Activated CD4-positive, alpha-beta T cell treated with anti-CD3 and anti-CD28 coated beads for 4 hours (primary cell): ENCODE measurements around the gene MCM3.

Experiments
- DNase-seq, 2 donors: peaks; one replicate each; pipeline ENCODE4 v3.0.0-alpha.2; 2020

The MCM3 gene

DNA sequence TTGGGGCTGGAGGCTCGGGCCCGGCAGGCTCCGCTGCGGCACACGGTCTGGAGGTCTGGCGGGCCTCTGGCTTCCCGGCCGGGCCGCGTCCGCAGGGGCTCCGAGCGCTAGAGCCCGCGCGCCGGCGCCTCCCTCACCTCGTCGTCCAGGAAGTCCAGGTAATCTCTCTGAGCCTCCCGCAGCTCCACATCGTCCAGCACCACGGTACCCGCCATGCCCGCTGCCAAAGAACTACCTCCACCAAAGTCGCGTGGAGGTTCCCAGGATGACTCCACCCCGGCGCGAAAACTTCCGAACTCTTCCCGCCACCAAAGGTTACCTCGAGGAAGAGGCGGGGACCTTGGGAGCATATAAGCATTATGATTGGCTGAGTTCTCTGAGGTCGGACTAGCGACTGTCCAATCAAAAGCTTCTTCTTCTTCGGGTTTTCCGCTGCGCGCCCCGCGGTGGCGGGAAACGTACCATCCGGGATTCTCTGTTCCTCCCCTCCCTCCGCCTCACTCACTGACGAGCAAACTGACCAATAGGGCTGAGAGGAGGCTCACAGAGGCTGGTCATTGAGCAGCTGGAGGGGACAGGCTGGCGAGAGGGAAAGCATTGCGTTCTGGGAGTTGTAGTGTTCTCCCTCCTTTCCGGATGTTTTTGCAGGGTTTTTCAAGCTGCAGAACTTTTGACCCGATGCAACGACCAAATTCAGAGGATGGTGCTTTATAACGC, at the start of gene MCM3:
Gene MCM3, minus strand, starts transcription at position 283 of the 717 bp plus-strand sequence. Its CDS starts 68 bp downstream, at position 215.
- peak; percentile 90 to 91 for DNase-seq

DNA sequence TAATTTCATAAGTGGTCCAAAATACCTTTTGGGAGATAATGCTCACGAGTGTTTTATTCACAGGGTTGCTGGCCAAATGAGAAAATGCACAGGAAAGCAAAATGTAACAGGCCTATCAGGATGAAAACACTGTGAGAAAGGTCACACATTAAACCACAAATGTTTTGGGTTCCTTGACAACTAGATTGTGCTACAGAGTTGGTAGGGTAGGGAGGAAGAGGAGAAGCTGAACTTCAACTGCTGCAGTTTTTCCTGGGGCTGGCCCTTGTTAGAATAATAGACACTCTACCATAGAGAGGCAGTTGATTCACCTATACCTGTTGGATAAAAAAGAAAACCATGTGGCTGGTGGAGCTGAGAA, 49.3 kb upstream of the MCM3 start:
- no peak for DNase-seq

DNA sequence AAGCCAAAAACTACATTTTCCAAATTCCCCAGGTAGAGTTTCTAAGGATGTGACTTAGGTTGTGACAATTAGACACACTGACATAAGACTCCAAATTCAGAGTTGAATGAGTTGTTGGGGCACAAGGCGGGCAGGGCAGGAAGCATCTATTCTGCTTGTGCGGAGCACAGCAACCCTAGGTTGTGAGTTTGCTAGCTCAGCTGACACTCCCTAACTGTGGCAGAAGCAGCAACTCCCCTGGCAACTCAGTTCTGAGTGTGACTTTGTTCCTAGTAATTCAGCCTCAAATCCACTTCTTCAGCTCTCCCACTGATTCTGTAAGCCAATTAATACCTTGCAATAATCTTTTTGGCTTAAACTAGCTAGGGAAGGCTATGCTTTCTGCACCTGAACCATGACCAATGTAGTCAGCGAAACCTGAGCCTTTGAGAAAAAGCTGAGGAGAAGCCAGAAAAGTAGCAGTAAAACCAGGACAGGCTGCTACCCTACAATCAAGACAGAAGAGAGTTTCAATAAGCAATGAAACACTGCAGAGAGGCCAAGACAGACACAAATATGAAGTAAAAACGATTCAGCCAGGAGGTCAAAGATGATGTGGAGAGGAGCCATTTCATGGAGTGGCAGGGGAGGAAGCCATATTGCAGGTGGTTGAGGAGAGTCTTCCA, 47.4 kb upstream of the MCM3 start:
- no peak for DNase-seq

DNA sequence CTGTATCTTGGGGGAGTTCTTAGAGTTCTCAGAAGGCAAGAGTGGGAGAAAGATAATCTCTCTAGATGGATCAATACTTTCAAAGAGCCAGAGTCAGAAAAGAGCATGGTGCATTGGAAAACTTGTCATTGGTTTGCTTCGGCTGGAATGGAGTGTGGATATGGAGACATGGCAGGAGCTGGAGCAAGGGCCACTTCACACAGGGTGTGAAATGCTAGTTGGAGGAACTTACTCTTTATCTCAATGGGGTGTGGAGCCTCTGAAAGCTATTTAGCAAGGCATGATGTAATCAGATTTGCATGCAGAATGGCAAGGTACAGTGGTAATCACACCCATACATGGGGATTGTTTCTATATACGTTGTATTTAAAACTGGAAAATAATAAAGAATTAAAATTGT, 45.9 kb upstream of the MCM3 start:
- DNase-seq = no peak

DNA sequence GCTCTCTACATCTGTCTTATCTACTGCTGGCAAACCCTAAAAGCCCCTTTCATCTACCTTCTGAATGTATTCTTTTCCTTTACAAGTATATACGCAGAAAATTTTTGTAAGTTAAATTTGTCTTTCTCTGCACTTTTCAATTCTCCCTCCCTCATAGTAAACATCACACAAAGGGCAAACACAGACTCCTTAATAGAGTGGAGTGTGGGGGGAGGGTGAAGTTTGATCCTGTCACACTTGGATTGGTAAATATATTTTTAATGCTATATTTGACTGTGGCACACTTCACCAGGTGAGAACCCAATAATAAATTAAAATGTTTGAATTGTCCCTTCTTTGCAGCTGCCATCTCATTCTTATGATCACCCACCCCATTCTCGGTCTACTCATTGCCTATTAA, 44.2 kb upstream of the MCM3 start:
- DNase-seq = no peak

DNA sequence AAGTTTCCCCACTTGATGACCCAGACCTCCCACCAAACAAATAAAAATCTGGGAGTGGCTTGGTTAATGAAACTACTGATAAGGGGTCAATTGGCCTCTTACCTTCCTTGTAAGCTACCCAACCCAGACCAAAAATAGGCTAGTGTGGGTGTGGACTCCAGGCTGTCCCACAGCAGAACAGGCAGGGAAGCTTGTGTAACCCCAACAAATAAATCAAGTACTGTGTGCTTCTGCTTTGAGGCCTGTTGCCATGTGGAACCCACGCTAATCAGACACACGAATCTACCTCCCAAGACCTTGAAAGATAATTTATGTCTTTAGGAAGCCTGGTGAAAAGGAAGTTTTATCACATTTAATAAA, 43.7 kb upstream of the MCM3 start:
- no peak for DNase-seq

DNA sequence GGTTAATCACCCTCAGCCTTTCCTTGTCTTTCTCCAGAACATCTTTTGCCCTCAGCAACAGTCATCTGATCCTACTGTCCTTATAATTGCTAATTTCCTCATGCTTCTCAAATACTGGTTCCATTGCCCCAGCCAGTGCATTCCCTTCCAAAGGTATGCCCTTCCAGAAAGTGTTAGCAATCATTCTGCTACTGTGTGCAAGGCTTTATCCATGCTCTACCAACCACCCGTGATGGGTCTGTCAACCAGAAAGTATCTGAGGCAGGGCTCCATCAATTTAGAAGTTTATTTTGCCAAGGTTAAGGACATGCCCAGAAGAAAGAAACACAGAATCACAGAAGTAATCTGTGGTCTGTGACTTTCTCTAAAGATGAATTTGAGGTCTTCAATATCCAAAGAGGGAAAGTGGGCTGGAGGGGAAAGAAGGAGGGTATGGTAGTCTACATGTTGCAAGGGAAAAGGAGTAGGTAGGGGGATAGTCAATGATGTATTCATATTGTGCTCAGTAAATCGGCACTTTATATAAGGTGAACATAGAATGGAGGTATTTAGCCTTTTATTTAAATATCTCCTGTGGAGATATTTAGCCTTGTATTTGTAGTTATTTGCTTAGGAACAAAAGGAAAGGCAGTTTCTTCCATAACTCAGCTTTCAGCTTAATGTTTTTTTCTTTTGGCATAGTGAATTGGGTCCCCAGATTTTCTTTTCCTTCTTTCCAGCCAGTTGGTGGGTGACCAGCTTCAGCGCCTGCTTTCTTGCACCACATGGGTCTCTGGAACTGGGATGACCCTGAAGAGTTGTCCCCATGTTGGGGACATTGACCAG, 42.2 kb upstream of the MCM3 start:
- no peak for DNase-seq

DNA sequence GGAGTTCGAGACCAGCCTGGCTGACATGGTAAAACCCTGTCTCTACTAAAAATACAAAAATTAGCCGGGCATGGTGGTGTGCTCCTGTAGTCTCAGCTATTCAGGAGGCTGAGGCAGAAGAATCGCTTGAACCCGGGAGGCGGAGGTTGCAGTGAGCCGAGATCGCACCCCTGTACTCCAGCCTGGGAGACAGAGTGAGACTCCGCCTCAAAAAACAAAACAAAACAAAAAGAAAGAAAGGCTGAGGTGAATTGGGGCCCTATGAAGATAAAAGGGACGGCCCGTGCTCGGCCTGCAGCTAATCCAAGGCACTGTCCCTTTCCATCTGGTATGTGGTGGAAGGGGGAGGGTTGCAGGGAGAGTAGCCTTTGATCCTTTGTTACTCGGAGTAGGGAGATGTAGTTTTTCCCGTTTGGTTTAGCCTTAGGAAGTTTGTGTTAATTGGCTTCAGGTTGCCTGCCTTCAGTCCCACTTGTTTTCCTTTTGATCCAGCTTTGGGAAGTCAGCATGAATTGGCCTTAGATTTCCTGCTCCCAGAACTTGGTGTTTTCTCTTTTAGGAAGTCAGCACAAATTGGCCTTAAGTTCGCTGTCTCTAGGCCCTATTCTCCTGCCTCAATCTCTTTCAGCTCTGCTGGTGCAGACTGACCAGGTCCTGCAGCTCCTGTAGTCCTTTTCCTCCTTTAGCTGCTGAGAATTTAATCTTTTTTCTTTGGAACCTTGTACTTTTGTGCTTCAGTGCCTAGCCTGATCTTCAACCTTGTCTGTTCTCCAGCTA, 41.3 kb upstream of the MCM3 start:
- DNase-seq = no peak

DNA sequence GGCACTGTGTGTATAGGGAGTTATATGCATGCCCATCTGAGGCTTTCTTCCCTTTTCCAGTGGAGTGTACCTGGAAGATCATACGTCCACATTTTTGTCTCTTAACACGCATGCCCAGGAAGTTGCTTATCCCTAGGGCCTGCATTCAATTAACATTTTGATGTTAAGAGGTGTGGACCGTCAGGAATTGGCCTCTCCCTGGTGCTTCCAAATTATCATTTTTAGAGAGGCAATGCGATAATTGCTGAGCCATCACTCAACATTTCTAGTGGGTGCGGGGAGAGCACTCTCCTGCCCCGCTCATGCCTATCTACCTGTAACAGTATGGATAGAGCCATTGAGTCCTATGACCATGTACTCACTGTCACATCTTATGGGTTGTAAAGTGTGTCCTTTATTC, 39.6 kb upstream of the MCM3 start:
- DNase-seq = no peak

DNA sequence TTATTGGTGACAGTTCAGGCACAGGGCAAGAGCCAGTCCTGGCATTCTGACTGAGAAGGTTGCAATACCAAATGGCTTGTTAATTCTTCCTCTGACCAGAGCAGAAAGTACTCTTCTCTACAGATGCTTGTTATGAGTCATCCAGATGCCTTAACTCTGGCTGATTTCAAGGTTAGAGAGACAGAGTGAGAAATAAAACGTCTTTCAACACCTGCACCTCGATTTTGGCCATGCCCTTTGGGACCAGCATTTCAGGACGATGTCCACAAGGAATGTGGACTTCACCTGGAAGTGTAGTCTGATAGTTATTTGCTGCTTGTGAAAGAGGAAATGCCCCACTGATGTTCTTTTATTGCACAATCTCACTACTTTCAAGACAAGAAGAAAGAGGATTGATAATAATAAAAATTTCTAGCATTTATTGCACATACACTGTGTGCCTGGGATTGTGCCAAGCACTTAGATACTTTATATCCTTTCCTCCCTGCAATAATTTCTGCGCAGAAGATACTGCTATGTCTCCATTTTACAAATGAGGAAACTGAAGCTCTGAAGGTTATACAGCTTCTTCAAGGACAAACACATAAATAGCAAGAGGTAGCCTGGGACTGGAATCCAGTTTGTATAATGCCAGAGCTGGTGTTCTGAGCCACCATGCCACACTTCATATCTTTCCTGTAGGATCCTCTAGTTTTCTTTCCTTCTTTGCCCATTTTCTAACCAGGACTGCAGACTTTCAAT, 33.5 kb upstream of the MCM3 start:
- no peak for DNase-seq

DNA sequence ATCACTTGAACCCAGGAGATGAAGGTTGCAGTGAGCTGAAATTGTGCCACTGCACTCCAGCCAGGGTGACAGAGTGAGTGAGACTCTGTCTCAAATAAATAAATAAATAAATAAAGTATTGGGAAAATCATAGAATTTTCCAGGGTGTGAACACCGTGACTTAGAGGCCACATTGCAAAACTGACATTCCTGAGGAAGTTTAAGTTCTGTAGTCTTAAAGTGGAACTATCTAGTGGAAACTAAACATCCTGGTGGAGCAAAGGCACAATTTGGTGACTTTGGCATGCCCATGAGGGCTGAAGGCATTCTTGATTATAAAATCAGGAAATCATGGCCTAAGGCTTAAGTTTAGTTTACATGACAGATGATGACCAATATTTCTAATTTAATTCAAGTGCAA, 32.7 kb upstream of the MCM3 start:
- no peak for DNase-seq

DNA sequence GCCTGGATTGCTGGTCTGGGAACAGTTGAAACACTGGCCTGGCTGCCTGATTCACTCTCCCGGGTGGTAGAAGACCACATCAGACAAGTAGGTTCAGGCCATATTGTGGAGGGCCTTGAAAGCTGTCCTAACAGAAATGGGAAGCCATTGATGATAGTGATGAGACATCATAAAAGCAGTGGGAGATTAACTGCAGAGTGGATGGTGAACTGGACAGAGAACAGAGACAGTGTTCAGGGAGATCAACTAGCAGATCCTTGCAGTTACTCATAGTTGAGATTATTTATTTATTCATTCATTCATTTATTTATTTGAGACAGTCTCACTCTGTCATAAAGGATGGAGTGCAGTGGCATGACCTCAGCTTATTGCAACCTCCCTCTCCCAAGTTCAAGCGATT, 30.2 kb upstream of the MCM3 start:
- DNase-seq = no peak

DNA sequence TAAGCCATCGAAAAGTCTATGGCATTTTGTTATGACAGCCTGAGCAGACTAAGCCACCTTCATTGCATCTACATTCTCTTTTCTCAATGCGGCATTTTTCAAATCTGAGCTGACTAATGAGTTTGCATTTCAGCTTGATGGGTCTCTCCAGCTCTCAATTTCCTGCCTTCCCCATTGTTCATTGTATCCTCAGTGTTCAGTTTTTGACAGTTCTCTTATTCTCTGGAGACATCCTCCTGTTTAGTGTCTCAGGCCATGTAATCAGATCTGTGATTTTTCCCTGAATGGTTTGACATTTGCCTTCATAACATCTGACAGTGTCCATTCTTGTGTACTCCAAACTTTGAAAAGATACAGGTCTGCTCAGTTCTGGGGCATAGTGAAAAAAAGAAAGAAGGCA, 27.9 kb upstream of the MCM3 start:
- DNase-seq = no peak

DNA sequence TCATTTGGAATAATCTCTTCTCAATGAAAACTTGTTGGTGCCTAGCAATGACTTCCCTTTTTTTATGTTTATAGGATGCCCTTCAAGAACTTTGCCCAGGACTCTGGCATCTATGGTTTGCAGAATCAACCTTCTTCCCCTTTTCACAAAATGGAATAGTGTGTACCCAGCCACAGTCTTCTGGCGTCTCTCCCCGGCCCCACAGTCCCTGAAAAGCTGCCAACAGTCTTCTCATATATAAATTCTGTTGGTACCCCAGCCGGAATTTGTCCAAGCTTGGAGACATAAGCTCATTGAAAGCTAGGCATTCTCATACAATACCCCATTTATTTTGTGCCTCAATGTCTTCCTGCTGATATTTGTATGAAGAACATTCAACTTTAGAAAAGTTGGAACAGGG, 26.4 kb upstream of the MCM3 start:
- DNase-seq = no peak

DNA sequence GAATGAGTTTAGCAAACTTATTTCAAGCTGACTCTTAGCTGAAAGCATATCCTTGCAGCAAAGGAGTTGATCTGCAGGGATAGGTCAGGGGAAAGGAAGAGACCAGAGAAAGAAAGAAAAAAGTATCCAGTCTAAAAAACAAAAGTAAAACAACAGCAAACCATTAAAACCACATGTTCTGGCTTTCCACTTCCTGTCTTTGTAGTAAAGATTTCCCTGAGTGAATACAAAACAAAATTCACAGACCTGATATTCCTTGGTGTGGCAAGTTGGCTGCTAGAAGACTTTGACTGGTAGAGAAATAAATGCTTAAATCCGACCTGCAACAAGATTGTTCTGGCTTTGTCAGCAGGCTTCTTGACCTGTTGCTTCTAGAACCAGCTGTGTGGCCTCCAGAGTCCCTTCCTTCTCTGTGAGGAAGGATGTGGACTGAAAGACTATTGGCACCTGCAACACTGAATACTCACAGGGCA, 23.4 kb upstream of the MCM3 start:
- no peak for DNase-seq

DNA sequence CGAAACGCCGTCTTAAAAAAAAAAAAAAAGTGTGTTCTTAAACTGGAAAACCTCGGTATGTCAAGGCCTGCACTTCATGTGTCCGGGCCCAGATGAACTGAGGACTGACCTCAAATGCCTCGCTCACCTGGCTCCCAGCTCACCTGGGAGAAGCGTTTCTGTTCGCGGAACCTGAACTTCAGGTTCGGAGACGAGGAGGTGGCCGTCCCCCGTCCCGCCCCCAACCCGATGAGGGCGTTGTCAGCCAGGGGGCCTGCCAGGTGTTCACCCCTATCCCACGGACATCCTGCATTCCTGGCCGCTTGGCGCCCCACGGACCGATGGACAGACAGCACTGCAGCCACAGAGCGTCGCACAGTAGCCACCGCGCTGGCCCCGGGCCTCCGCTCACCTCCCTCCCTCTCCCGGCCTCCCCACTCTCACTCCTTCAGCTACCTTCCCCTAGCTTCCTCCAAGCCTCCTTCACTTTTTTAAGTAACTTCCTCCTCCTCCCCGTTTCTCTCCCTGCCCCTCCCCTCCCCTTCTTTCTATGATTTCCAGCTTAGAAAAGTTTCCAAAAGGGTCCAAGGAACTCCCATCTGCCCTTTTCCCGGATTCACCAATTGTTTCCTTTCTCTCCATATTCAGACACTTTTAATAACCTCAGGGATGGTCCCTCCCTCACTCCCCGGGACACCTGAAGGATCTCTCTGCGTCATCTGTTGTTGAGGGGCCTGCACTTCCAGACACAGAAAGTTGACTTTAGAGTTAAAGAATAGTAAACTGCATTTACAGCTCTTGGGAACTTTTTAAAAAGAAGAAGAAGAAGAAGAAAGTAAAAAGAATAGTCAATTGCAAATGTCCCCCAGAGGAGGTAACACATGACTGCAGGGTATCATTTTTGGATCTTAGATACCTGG, 22.7 kb upstream of the MCM3 start:
- no peak for DNase-seq

DNA sequence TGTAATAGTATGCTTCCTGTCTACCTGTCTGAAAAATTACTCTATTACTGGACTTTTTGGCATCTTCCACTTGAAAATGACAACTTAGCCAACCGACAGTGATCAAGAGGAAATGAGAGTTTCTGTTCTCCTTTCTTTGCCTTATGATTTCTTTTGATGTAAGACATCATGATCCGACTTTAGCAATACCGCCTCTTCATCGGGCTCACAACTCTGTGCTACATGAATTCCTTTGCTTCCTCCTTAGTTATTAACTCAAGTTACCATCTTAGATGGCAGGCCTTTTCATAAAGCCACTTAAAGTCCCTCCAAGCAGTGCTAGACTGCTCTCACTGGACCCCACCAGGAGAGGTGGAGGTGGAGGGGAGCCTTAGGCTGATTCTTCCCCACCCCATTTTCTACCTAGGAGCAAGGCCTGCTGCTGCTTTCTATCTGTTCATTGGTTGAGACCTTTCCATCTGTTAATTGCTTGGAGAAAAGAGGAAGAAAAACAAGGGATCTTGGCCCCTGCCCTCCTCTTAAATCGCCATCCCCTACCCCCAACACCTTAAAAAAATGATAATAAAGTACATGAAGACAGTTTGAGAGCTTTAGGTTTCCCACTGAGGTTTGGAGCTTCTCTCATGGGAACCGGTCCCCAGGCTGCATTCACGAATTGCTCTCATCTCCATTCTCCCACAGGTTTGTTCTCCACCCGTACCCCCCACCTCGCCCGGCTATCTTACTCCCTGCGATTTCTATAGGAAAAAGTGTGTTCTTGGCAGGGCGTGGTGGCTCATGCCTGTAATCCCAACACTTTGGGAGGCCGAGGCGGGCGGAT, 21.6 kb upstream of the MCM3 start:
- no peak for DNase-seq

DNA sequence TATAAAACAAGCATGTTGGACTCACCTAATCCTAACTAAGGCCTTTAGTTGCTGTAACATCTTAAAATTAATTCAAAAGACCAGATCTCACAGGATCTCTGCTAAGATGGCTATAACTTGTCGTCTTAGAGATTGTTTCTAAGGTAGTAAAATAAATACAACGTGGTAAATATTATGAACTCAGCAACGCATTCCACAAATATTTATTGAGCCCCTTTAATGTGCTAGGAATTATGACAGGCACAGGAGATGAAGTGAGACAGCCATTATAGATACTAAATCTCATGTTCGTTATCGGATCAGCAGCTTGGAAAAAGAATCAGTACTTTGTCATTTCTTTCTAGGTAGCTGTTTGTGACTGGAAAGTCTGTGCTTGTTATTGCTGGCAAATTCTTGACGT, 20.9 kb upstream of the MCM3 start:
- no peak for DNase-seq

DNA sequence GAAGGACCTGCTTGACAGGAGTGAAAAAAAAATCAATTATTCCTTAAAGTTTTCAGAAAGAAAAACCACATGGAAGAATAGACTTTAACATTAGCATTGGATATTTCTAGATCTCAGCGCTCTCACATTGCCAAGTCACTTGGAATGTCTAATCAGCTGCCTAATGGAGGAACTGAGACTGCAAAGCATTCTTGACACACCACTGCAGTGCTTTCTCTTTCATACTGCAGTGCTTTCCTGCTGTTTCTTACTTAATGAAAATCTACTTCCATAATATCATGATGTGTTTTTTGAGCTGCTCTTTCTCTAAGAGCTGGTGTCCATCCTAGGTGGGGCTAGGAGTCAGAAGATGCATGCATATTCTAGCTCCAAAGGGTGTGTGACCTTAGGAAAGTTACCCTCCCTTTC, 20.4 kb upstream of the MCM3 start:
- DNase-seq = no peak

DNA sequence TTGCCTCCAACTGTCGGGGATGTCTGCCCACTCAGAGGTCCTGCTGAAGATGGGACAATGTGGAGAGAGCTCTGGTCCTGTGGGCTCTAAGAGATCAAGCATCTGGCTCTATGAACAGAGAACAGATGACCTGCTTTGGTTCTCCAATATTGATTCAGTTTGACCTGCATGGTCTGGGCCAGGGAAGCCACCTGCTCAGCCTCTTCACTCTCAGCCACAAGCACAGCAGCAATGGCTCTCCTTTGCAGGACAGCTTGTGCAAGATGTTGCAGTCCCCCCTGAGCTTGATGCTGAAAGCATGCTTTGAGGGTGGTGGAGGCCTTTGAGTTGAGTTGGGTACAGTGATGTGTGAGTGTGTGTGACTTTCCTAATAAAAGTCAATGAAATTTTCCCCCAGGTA, 18.6 kb upstream of the MCM3 start:
- no peak for DNase-seq

DNA sequence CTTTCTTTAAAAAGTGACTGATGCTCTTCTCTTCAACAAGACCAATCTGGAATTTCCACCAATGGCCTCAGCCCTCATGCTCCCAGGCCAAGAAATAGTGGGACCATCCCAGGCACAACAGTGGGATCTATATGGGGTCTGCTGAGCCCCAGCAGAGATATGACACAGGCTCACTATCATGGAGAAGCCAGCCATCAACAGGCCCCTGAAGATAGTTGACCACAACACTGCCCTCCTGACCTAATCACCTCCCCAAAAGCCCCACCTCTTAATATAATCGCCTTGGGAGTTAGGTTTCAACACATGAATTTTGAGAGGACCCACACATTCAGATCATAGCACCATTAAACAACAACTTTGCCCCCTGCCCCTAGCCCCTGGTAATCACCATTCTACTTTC, 16.8 kb upstream of the MCM3 start:
- DNase-seq = no peak
